H1 (cell line): ENCODE measurements around the gene CRCP. TPM values are rescaled to one million over a fixed set of nuclear protein-coding genes. Genes with fewer than 3 reads are reported as not detected.

Experiments used
- CTCF ChIA-PET: fragments of 300-600 bp; sonication (Branson Sonifier 250); formaldehyde crosslinking; loops from one replicate; lab custom pipeline; 2021; ENCODE audit not compliant: partially characterized antibody; lab: Charles Lee
- POLR2A ChIA-PET: fragments of 300-600 bp; sonication (Branson Sonifier 250); formaldehyde crosslinking; loops from one replicate; lab custom pipeline; 2021; ENCODE audit warnings: inconsistent platforms; ENCODE audit not compliant: partially characterized antibody; lab: Charles Lee
- DNase-seq, 2 experiments: peaks; one replicate each; pipeline versions ENCODE4 v3.0.0 to v3.0.0-alpha.2; 2010 to 2022; ENCODE audit warnings: low spot score in 2 of 2, low read depth in 1 of 2, mixed read lengths in 1 of 2
- FAIRE-seq: peaks from 2 replicates; lab custom pipeline; 2011; peaks lifted over from hg19 to GRCh38; lab: Jason Lieb, UNC
- H2AFZ ChIP-seq: 2 replicates; pipeline ENCODE4 v1.8.1; 2012; ENCODE audit warnings: low read length, inconsistent platforms
- H2AK5ac ChIP-seq: 2 replicates; pipeline ENCODE4 v1.6.1; 2013; ENCODE audit warnings: low read depth, low read length
- H2BK120ac ChIP-seq: replicated peaks from 2 replicates; pipeline ENCODE3; 2013; ENCODE audit warnings: low read depth, low read length, inconsistent platforms
- H2BK12ac ChIP-seq: 2 replicates; pipeline ENCODE4 v1.6.1; 2013; ENCODE audit warnings: low read depth, low read length
- H2BK15ac ChIP-seq: 2 replicates; pipeline ENCODE4 v1.6.1; 2013; ENCODE audit warnings: low read length
- H2BK20ac ChIP-seq: 2 replicates; pipeline ENCODE4 v1.6.1; 2013; ENCODE audit warnings: low read length
- H2BK5ac ChIP-seq: 2 replicates; pipeline ENCODE4 v1.6.1; 2013; ENCODE audit warnings: low read depth, low read length
- H3K14ac ChIP-seq: 2 replicates; pipeline ENCODE4 v1.6.1; 2013; ENCODE audit warnings: inconsistent platforms; ENCODE audit not compliant: insufficient read length
- H3K18ac ChIP-seq: 2 replicates; pipeline ENCODE4 v1.6.1; 2013; ENCODE audit warnings: low read length; ENCODE audit errors: extremely low read depth
- H3K23ac ChIP-seq: 2 replicates; pipeline ENCODE4 v1.6.1; 2013; ENCODE audit warnings: inconsistent platforms; ENCODE audit not compliant: insufficient read length
- H3K23me2 ChIP-seq: 2 replicates; pipeline ENCODE4 v1.6.1; 2013; ENCODE audit warnings: low read depth, low read length
- H3K27ac ChIP-seq: 2 replicates; pipeline ENCODE4 v1.6.1; 2011; ENCODE audit warnings: low read depth, low read length, inconsistent platforms
- H3K27me3 ChIP-seq, 4 experiments: replicated peaks in 1 of 4; 1 replicate in 1 of 4; 2 replicates in 3 of 4; pipeline versions ENCODE4 v1.6.1 to v1.8.1; 2011 to 2013; ENCODE audit warnings: low read length in 3 of 4, mild to moderate bottlenecking in 3 of 4, inconsistent platforms in 2 of 4, mixed read lengths in 2 of 4, moderate library complexity in 1 of 4; ENCODE audit not compliant: control insufficient read depth in 3 of 4, insufficient read depth in 3 of 4; ENCODE audit errors: extremely low read depth in 1 of 4
- H3K36me3 ChIP-seq, 4 experiments: 2 replicates each; pipeline versions ENCODE4 v1.6.1 to v1.8.1; 2011 to 2013; ENCODE audit warnings: mild to moderate bottlenecking in 4 of 4, low read length in 3 of 4, moderate library complexity in 2 of 4, control low read depth in 1 of 4, inconsistent platforms in 1 of 4; ENCODE audit not compliant: insufficient read depth in 4 of 4, control insufficient read depth in 2 of 4
- H3K4ac ChIP-seq: replicated peaks from 2 replicates; pipeline ENCODE3; 2013; ENCODE audit warnings: low read length, low read depth, mixed read lengths, inconsistent platforms; ENCODE audit not compliant: insufficient read length
- H3K4me1 ChIP-seq, 4 experiments: replicated peaks in 1 of 4; 1 replicate in 1 of 4; 2 replicates in 3 of 4; pipeline versions ENCODE4 v1.6.1 to v1.8.1; 2011 to 2013; ENCODE audit warnings: low read length in 3 of 4, inconsistent platforms in 2 of 4, mixed read lengths in 1 of 4; ENCODE audit not compliant: insufficient read depth in 4 of 4, control insufficient read depth in 3 of 4
- H3K4me2 ChIP-seq, 2 experiments: 2 replicates each; pipeline versions ENCODE4 v1.6.1 to v1.8.1; 2011 to 2013; ENCODE audit warnings: low read depth in 2 of 2, low read length in 2 of 2, control low read depth in 1 of 2, inconsistent platforms in 1 of 2, mild to moderate bottlenecking in 1 of 2; ENCODE audit not compliant: insufficient read depth in 1 of 2
- H3K4me3 ChIP-seq, 4 experiments: fragments of 200-600, 300-600 bp in 1 of 4; sonication (generic), shearing (Covaris generic), sonication (Bioruptor Twin) in 1 of 4; 2 replicates each; pipeline versions ENCODE4 v1.5.1 to v1.8.1; 2011 to 2016; ENCODE audit warnings: low read length in 4 of 4, low read depth in 3 of 4, control low read depth in 2 of 4, inconsistent platforms in 2 of 4, mild to moderate bottlenecking in 2 of 4, mixed read lengths in 1 of 4, moderate library complexity in 1 of 4; ENCODE audit not compliant: insufficient read depth in 2 of 4; ENCODE audit errors: extremely low read depth in 1 of 4
- H3K56ac ChIP-seq: replicated peaks from 2 replicates; pipeline ENCODE3; 2013; ENCODE audit warnings: low read depth, mild to moderate bottlenecking, mixed read lengths, low read length, inconsistent platforms; ENCODE audit not compliant: insufficient read length
- H3K79me1 ChIP-seq: 2 replicates; pipeline ENCODE4 v1.6.1; 2013; ENCODE audit warnings: low read depth, low read length, control low read depth
- H3K79me2 ChIP-seq, 2 experiments: 2 replicates each; pipeline versions ENCODE4 v1.6.1 to v1.8.1; 2012 to 2013; ENCODE audit warnings: low read length in 2 of 2, mild to moderate bottlenecking in 2 of 2, inconsistent platforms in 1 of 2; ENCODE audit not compliant: insufficient read depth in 2 of 2, control insufficient read depth in 1 of 2
- H3K9ac ChIP-seq, 4 experiments: replicated peaks in 1 of 4; 1 replicate in 1 of 4; 2 replicates in 3 of 4; pipeline versions ENCODE4 v1.6.1 to v1.8.1; 2011 to 2013; ENCODE audit warnings: low read depth in 3 of 4, low read length in 3 of 4, control low read depth in 2 of 4, mild to moderate bottlenecking in 2 of 4, moderate library complexity in 2 of 4, inconsistent platforms in 1 of 4; ENCODE audit errors: extremely low read depth in 1 of 4
- H3K9me3 ChIP-seq, 2 experiments: 2 replicates each; pipeline versions ENCODE4 v1.6.1 to v1.8.1; 2012 to 2013; ENCODE audit warnings: mild to moderate bottlenecking in 2 of 2, moderate library complexity in 2 of 2, control low read depth in 1 of 2, inconsistent platforms in 1 of 2, low read depth in 1 of 2, low read length in 1 of 2, mixed read lengths in 1 of 2; ENCODE audit not compliant: insufficient read depth in 2 of 2
- H4K20me1 ChIP-seq, 2 experiments: replicated peaks in 1 of 2; 2 replicates each; pipeline versions ENCODE3 to v1.8.1; 2011 to 2013; ENCODE audit warnings: inconsistent platforms in 2 of 2, low read length in 2 of 2, mild to moderate bottlenecking in 1 of 2; ENCODE audit not compliant: insufficient read depth in 2 of 2, control insufficient read depth in 1 of 2
- H4K5ac ChIP-seq: 2 replicates; pipeline ENCODE4 v1.6.1; 2013; ENCODE audit warnings: low read length, low read depth, mixed read lengths, inconsistent platforms; ENCODE audit not compliant: insufficient read length
- H4K8ac ChIP-seq: 2 replicates; pipeline ENCODE4 v1.8.0; 2013; ENCODE audit warnings: mild to moderate bottlenecking, moderate library complexity, low read length, inconsistent platforms; ENCODE audit not compliant: insufficient read depth; ENCODE audit errors: extremely low read depth
- H4K91ac ChIP-seq: replicated peaks from 2 replicates; pipeline ENCODE3; 2013; ENCODE audit warnings: low read length, mixed read lengths, inconsistent platforms; ENCODE audit not compliant: insufficient read length
- KDM4A ChIP-seq: IDR thresholded peaks from one replicate; pipeline ENCODE4 v1.7.1; 2012; ENCODE audit warnings: low read depth, mild to moderate bottlenecking, moderate library complexity, low read length, inconsistent platforms; ENCODE audit not compliant: severe bottlenecking
- polyA plus RNA-seq, 7 experiments: library from polyadenylated mRNA; depleted of rRNA in 3 of 7; stranded (reverse) in 5 of 7; unstranded in 2 of 7; fragments of >200 nt in 5 of 7; fragments of 200-250 nt in 2 of 7; gene quantifications; 1 replicate in 5 of 7; 2 replicates in 1 of 7; 4 replicates in 1 of 7; pipeline versions ENCODE4 v1.2.1 to v1.2.3, GENCODE V29; 2011 to 2013; ENCODE audit warnings: missing spikeins in 2 of 7, mixed read lengths in 2 of 7
- total RNA-seq: library from RNA; stranded (reverse); fragmentation: NEBNext Ultra II Directional; extraction: Animal tissue kit (Norgen Biotek cat#: 25700); gene quantifications from 2 replicates; pipeline ENCODE4 v1.2.1, GENCODE V29; 2021

Gene CRCP
- total and polyA plus RNA-seq, 2 of the 8 experiments (the other 6 are each of a cell fraction or from before 2014, with no cell fraction given), result 15.0 to 29.3 TPM

DNA sequence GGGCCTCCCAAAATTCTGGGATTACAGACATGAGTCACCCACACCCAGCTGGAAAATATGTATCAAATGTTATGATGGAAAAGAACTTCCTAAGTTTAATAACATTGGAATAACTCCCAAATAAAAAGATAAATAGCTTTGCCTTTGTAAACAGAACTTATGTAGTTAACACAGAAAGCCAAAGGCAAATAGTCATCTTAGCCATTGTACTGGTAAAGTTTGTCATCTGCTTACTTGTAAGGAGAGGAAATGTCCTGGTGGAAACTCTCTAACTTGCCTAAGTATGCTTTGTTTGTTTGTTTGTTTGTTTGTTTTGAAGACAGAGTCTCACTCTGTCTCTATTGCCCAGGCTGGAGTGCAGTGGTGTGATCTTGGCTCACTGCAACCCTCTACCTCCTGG, 66.7 kb downstream of the CRCP start:
- Histone ChIP-seq H3K4ac (no peak overlapping the region), H4K91ac (no peak overlapping the region), H3K23me2 (no peaks in the 10 kb centered on the region), H3K79me2 (no peaks in the 10 kb centered on the region), H2AFZ (no peak overlapping the region), H4K5ac (no peak overlapping the region), H2BK20ac (no peak overlapping the region), H2BK15ac (no peak overlapping the region), H3K14ac (no peak overlapping the region), H3K18ac (no peak overlapping the region), H4K20me1 (no peaks in the 10 kb centered on the region), H3K4me1 (no peaks in the 10 kb centered on the region), H2BK5ac (no peak overlapping the region), H3K36me3 (no peaks in the 10 kb centered on the region), H3K9ac (no peak overlapping the region), H4K8ac (no peak overlapping the region), H3K27me3 (no peaks in the 10 kb centered on the region), H3K27ac (no peak overlapping the region), H3K56ac (no peak overlapping the region), H3K9me3 (peaks cover 4 to 6% of the 10 kb centered on the region in 2 experiments; a peak in 2 of 4 replicates), H3K23ac (no peak overlapping the region), H2AK5ac (no peak overlapping the region), H3K4me3 (no peak overlapping the region), H2BK12ac (no peak overlapping the region), H2BK120ac (no peak overlapping the region), H3K79me1 (no peaks in the 10 kb centered on the region), H3K4me2 (no peak overlapping the region)
- DNase-seq (no peak), FAIRE-seq (no peak)
- no peak for TF ChIP-seq KDM4A
- POLR2A ChIA-PET, result no interaction called here
- CTCF ChIA-PET, result interaction anchor here (0.6 kb wide), 1 partner anchor 10 kb away, joined by 5 read pairs; no protein-coding TSS in a partner anchor
